Fibroblast of lung (primary cell): ENCODE data around the gene PDE2A.

Source experiments
- EZH2 ChIP-seq: IDR thresholded peaks from 2 replicates; pipeline ENCODE4 v1.5.1; 2012; ENCODE audit warnings: low read length, control low read depth, mild to moderate bottlenecking; ENCODE audit errors: missing control alignments
- TF ChIP-seq, protein P1 (sequence below), 2 donors: IDR thresholded peaks in 1 of 2; conservative IDR thresholded peaks in 1 of 2; 1 replicate in 1 of 2; 2 replicates in 1 of 2; pipeline ENCODE4 v1.5.1; 2011 to 2012; ENCODE audit warnings: low read length in 2 of 2, control low read depth in 1 of 2, inconsistent platforms in 1 of 2, low read depth in 1 of 2, mild to moderate bottlenecking in 1 of 2

DNA sequence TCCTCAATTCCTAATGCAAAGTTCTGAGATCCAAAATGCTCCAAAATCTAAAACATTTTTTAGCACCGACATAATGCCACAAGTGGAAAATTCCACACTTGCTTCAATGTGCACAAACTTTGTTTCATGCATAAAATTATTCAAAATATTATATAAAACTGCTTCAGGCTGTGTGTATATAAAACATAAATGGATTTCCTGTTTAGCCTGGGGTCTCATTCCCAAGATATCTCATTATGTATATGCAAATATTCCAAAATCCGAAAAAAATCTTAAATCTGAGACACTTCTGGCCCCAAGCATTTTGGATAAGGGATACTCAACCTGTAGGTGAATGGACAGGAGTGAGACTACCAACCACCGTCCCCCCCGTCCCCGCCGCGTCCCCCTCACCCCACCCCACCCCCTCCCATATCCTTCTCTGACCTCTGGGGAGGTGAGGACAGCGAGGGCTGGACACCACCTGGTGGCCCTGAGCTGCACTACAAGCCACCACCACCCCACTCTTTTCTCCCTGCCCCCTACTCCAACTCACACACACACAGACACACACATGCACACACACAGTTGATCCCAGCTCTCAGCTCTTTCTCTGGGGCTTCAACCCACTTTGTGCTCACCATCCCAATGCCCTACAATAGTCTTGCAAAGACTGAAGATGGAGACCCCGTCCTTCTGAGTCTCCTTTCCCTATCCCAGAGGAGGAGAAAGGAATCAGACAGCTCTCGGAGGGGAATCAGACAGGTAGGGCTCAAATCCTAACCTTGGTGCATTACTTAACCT, 101.0 kb downstream of the PDE2A start:
- TF ChIP-seq EZH2 = no peak
- TF ChIP-seq, protein P1, sequence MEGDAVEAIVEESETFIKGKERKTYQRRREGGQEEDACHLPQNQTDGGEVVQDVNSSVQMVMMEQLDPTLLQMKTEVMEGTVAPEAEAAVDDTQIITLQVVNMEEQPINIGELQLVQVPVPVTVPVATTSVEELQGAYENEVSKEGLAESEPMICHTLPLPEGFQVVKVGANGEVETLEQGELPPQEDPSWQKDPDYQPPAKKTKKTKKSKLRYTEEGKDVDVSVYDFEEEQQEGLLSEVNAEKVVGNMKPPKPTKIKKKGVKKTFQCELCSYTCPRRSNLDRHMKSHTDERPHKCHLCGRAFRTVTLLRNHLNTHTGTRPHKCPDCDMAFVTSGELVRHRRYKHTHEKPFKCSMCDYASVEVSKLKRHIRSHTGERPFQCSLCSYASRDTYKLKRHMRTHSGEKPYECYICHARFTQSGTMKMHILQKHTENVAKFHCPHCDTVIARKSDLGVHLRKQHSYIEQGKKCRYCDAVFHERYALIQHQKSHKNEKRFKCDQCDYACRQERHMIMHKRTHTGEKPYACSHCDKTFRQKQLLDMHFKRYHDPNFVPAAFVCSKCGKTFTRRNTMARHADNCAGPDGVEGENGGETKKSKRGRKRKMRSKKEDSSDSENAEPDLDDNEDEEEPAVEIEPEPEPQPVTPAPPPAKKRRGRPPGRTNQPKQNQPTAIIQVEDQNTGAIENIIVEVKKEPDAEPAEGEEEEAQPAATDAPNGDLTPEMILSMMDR (conservative IDR thresholded peaks at IDR 0.05 in 1 of 2, IDR thresholded peaks at IDR 0.05 in 1 of 2; ENCODE audit: low read depth in 1 of 2, low read length in 2 of 2) = peak; percentile 55 to 64
